Tibial nerve (tissue), 4 donors: ENCODE results near the gene PTPRCAP. TPM values are rescaled to one million over a fixed set of nuclear protein-coding genes. Genes with fewer than 3 reads are reported as not detected.
"Not testable (repeated sequence)": the region's sequence is repeated elsewhere in the genome, so short reads cannot be mapped to it uniquely, and the experiment has no call there.

ENCODE experiments used
- DNase-seq, 2 donors: peaks; one replicate each; pipeline ENCODE4 v3.0.0-alpha.2; 2019; ENCODE audit warnings: low spot score in 2 of 2
- H3K27ac ChIP-seq, 4 donors: fragments of 200-600 bp; sonication (generic) in 3 of 4; one replicate each; pipeline ENCODE4 v1.5.1; 2017 to 2019; ENCODE audit warnings: mild to moderate bottlenecking in 1 of 4
- H3K27me3 ChIP-seq, 2 donors: fragments of 200-600 bp; sonication (generic) in 1 of 2; one replicate each; pipeline versions ENCODE4 v1.5.1 to v1.6.0; 2017 to 2019
- H3K36me3 ChIP-seq, 3 donors: fragments of 200-600 bp; sonication (generic); one replicate each; pipeline ENCODE4 v1.5.1; 2018 to 2019
- H3K4me1 ChIP-seq, 4 donors: fragments of 200-600 bp; sonication (generic) in 3 of 4; one replicate each; pipeline ENCODE4 v1.5.1; 2017 to 2019
- H3K4me3 ChIP-seq, 4 donors: fragments of 200-600 bp; sonication (generic) in 3 of 4; one replicate each; pipeline ENCODE4 v1.5.1; 2017 to 2019; ENCODE audit warnings: mild to moderate bottlenecking in 1 of 4, moderate library complexity in 1 of 4
- H3K9me3 ChIP-seq, 4 donors: fragments of 200-600 bp; sonication (generic) in 3 of 4; one replicate each; pipeline ENCODE4 v1.5.1; 2017 to 2019
- EP300 ChIP-seq, 2 donors: sonication (generic); formaldehyde crosslinking; IDR thresholded peaks; one replicate each; pipeline ENCODE4 v1.6.1; 2017; ENCODE audit warnings: antibody characterized with exemption in 2 of 2, mild to moderate bottlenecking in 1 of 2
- POLR2A ChIP-seq, 2 donors: fragments of 450-650 bp; IDR thresholded peaks; one replicate each; pipeline ENCODE4 v1.6.1; 2017; ENCODE audit warnings: antibody characterized with exemption in 2 of 2, mild to moderate bottlenecking in 2 of 2, moderate library complexity in 2 of 2
- WGBS, 2 donors: methylation state at CpG; one replicate each; pipeline ENCODE4 v1.1.5; 2018; 5-methylcytosine and 5-hydroxymethylcytosine counted together
- total RNA-seq, 4 donors: library from RNA; depleted of rRNA; stranded (reverse); fragments of >200 nt; gene quantifications; one replicate each; pipeline ENCODE4 v1.1.0, GENCODE V29; 2016
- TF ChIP-seq, protein P1 (sequence below), 5 experiments: fragments of 200-600 bp in 3 of 5; fragments of 450-650 bp in 2 of 5; sonication (generic) in 3 of 5; IDR thresholded peaks; one replicate each; pipeline ENCODE4 v1.5.1; 2016 to 2019; ENCODE audit warnings: antibody characterized with exemption in 5 of 5, mild to moderate bottlenecking in 3 of 5, moderate library complexity in 2 of 5

PTPRCAP gene, protein sequence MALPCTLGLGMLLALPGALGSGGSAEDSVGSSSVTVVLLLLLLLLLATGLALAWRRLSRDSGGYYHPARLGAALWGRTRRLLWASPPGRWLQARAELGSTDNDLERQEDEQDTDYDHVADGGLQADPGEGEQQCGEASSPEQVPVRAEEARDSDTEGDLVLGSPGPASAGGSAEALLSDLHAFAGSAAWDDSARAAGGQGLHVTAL
- total RNA-seq: 10 to 100 TPM in 3 of 4 donors, 1 to 10 TPM in 1; 6.9 to 18.0 (median 12.8) TPM

DNA sequence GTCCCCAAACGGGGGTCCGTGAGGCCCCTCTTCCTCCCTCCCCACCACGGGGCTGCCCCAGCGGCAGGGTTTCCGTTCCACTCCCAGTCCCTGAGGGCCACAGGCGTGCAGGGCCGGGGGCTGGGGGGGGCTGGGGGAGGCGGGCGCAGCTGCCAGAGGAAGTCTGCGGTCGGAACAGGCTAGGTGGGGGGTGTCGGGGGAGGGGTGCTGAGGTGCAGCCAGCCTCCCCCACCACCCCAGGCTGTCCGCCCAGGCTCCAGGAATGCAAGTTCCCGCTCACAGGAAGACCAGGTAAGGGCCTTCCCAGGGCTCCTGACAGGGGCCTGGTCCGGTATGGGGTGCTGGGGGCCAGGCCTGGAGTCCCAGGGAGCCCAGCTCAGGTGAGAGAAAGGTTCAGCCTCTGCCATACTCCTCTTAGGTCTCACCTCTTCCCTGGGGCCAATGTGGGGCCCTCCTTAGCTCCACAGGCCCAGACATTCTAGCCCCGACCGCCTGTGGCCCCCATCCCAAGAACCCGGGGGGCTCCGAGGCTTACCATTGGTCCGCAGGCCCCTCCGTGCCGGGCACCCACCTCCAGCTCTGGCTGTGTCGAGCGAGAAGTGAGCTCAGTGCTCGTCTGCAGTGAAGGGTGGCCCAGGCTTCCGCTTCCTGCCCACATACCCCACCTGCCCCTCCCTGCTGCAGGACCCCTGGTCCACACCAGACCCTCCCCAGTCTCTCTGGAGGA is at the start of gene PTPRCAP:
TSS of gene PTPRCAP (minus strand) at position 601 of the 727 bp plus-strand sequence. CDS start at position 538, 63 bp downstream.
- Histone ChIP-seq H3K9me3 (no peaks in the 10 kb centered on the region), H3K36me3 (peaks cover 0 to 98% (median 13%) of the 10 kb centered on the region in 3 donors), H3K27me3 (no peaks in the 10 kb centered on the region), H3K4me3 (peak within 1 kb of the TSS in 2 of 4 donors; percentile 12 to 55), H3K4me1 (peaks cover 0 to 49% (median 14%) of the 10 kb centered on the region in 4 donors), H3K27ac (peak within 1 kb of the TSS in 3 of 4 donors; percentile 65 to 83 (median 74))
- no peak for DNase-seq
- WGBS, 2 donors: 62 to 77% methylated on average over 17 to 22 of the region's 26 CpGs
- TF ChIP-seq, protein P1, sequence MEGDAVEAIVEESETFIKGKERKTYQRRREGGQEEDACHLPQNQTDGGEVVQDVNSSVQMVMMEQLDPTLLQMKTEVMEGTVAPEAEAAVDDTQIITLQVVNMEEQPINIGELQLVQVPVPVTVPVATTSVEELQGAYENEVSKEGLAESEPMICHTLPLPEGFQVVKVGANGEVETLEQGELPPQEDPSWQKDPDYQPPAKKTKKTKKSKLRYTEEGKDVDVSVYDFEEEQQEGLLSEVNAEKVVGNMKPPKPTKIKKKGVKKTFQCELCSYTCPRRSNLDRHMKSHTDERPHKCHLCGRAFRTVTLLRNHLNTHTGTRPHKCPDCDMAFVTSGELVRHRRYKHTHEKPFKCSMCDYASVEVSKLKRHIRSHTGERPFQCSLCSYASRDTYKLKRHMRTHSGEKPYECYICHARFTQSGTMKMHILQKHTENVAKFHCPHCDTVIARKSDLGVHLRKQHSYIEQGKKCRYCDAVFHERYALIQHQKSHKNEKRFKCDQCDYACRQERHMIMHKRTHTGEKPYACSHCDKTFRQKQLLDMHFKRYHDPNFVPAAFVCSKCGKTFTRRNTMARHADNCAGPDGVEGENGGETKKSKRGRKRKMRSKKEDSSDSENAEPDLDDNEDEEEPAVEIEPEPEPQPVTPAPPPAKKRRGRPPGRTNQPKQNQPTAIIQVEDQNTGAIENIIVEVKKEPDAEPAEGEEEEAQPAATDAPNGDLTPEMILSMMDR (IDR thresholded peaks at IDR 0.05): no peak
- TF ChIP-seq EP300 (IDR thresholded peaks at IDR 0.05): no peak
- no peak for TF ChIP-seq POLR2A (IDR thresholded peaks at IDR 0.05)

DNA sequence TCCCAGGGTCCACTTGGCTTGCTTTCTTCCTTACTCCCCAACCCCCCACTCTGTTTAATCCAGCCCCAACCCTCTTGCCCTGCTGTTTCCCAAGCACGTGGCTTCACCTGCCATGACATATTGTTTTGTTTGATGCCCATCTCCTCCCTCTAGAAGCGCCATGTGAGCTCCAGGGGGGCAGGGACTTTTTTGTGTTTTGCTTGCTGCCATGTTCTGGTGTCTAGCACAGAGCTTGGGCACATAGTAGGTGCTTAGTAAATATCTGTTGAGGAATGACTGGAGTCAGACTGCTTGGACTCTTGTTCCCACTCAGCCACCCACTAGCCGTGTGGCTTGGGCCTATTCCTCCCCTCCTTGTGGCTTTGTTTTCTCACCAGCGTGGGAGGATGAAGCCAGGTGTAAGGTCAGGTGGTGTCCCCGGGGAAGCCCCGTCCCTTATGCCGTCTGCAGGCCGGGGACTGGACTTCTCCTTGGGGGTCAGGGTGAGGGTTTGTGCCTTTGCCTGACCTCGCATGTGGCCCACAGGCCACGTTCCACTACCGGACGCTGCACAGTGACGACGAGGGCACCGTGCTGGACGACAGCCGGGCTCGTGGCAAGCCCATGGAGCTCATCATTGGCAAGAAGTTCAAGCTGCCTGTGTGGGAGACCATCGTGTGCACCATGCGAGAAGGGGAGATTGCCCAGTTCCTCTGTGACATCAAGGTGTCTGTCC is 49.2 kb upstream of the PTPRCAP start:
- H3K9me3 ChIP-seq: no peaks in the 10 kb centered on the region
- H3K4me1 ChIP-seq: peaks cover 0 to 48% (median 21%) of the 10 kb centered on the region in 4 donors
- peaks cover 0 to 47% (median 9%) of the 10 kb centered on the region in 3 donors for H3K36me3 ChIP-seq
- H3K27ac ChIP-seq: peak overlapping the region in 2 of 4 donors; percentile 17 to 58
- 68 to 86% methylated on average over 10 to 20 of the region's 20 CpGs for WGBS, 2 donors
- no peak overlapping the region for H3K4me3 ChIP-seq
- DNase-seq: no peak
- TF ChIP-seq, protein P1 (IDR thresholded peaks at IDR 0.05): no peak
- TF ChIP-seq EP300 (IDR thresholded peaks at IDR 0.05): no peak
- TF ChIP-seq POLR2A (IDR thresholded peaks at IDR 0.05): no peak
- no peaks in the 10 kb centered on the region for H3K27me3 ChIP-seq

DNA sequence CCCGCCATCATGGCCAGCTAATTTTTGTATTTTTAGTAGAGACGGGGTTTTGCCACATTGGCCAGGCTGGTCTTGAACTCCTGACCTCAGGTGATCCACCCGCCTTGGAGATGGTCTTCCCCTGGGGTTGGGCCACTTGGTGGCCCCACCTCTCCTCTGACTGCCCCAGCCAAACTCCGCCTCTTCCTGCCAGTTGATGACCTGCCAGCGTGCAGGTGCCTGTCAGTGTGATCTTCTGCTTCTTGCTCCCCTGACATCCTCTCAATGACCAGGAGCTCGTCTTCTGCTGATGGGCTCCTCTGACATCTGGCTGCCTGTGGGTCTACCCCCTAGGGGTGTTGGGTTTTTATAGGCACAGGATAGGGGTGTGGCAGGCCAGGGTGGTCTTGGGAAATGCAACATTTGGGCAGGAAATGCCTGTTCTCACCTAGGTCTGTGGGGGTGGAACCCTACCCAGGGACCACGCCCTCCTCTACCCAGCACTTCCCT is 48.4 kb upstream of the PTPRCAP start:
- not testable (repeated sequence) for DNase-seq, H3K9me3 ChIP-seq, H3K4me3 ChIP-seq, H3K27me3 ChIP-seq
- H3K27ac ChIP-seq: peak overlapping the region in 3 of 4 donors; percentile 58 to 92 (median 85)
- WGBS, 2 donors: 87 to 89% methylated on average over 7 of the region's 7 CpGs
- H3K4me1 ChIP-seq: peaks cover 0 to 41% (median 21%) of the 10 kb centered on the region in 4 donors
- peaks cover 0 to 40% (median 9%) of the 10 kb centered on the region in 3 donors for H3K36me3 ChIP-seq

DNA sequence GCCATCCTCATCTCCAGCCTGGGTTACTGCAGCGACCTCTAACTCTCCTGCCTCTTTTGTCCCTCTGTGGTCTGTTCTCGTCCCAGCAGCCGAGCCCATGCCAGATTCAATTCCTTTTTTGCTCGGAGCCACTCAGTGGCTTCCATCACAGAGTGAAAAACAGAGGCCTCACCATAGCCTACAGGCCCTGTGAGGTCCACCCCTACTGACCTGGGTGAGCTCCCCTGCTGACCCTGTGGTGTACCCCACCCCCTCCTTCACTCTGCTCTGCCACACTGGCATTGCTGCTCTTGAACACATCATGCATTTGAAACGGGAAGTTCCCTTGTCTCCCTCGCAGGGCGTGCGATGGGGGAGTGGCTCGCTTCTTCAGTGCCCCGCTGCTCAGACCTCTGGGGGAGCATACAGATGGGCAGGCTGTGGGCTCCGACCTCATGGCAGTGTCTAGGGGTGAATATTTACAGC is 47.4 kb upstream of the PTPRCAP start:
- H3K4me1 ChIP-seq: peaks cover 0 to 41% (median 21%) of the 10 kb centered on the region in 4 donors
- no peak for DNase-seq
- peak overlapping the region in 1 of 4 donors; percentile 18 for H3K4me3 ChIP-seq
- TF ChIP-seq, protein P1 (IDR thresholded peaks at IDR 0.05): no peak
- TF ChIP-seq EP300 (IDR thresholded peaks at IDR 0.05) (no peak), POLR2A (IDR thresholded peaks at IDR 0.05) (no peak)
- no peaks in the 10 kb centered on the region for H3K27me3 ChIP-seq
- 28 to 42% methylated on average over 11 of the region's 11 CpGs for WGBS, 2 donors
- no peaks in the 10 kb centered on the region for H3K9me3 ChIP-seq
- H3K27ac ChIP-seq: peak overlapping the region in 3 of 4 donors; percentile 85 to 93 (median 92)
- peaks cover 0 to 30% (median 9%) of the 10 kb centered on the region in 3 donors for H3K36me3 ChIP-seq
